HepG2 (cell line): ENCODE measurements around the gene CCDC197. TPM values are rescaled to one million over a fixed set of nuclear protein-coding genes. Genes with fewer than 3 reads are reported as not detected.

Experiments
- ATAC-seq: fragments of 200-7000 bp; cut with Tn5 transposase; 3 replicates; pipeline ENCODE4 v1.9.1; 2020; ENCODE audit warnings: mild to moderate bottlenecking, moderate library complexity
- BruUV-seq: library from RNA; stranded (reverse); fragments of 400-500 nt; replicated peaks from 2 replicates; lab custom pipeline; 2021; lab: Mats Ljungman, UMichigan
- CTCF ChIA-PET: fragments of 300-600 bp; formaldehyde crosslinking; extraction: SDS; loops from one replicate; lab custom pipeline; 2021; ENCODE audit warnings: low total read pairs, inconsistent platforms, low intra/inter-chr PET ratio; lab: Yijun Ruan, JAX
- POLR2A ChIA-PET: fragments of 350-600 bp; sonication (Branson Sonifier 250); formaldehyde crosslinking; loops from one replicate; lab custom pipeline; 2020; ENCODE audit warnings: antibody characterized with exemption, inconsistent platforms; lab: Yijun Ruan, JAX
- DNase-seq: peaks from one replicate; pipeline ENCODE4 v3.0.0-alpha.2; 2015; ENCODE audit warnings: low spot score
- FAIRE-seq: peaks from 3 replicates; lab custom pipeline; 2011; peaks lifted over from hg19 to GRCh38; lab: Jason Lieb, UNC
- H2AFZ ChIP-seq: one replicate; pipeline ENCODE4 v1.6.1; 2011; ENCODE audit warnings: low read length, inconsistent platforms
- H3K27ac ChIP-seq: fragments of 300-600 bp; 3 replicates; pipeline ENCODE4 v1.8.0; 2011; ENCODE audit warnings: mixed run types, mild to moderate bottlenecking, mixed read lengths, low read length, inconsistent platforms; ENCODE audit not compliant: insufficient read depth; ENCODE audit errors: extremely low read length
- H3K27me3 ChIP-seq, 2 experiments: fragments of 200-600 bp in 1 of 2; 2 replicates in 1 of 2; 3 replicates in 1 of 2; pipeline versions ENCODE4 v1.6.0 to v1.8.0; 2011; ENCODE audit warnings: low read length in 2 of 2, mild to moderate bottlenecking in 2 of 2, moderate library complexity in 2 of 2, inconsistent platforms in 1 of 2; ENCODE audit not compliant: insufficient read depth in 2 of 2, control insufficient read depth in 1 of 2
- H3K36me3 ChIP-seq, 2 experiments: fragments of 200-600 bp in 1 of 2; replicated peaks in 1 of 2; 2 replicates in 1 of 2; 3 replicates in 1 of 2; pipeline versions ENCODE4 v1.5.1 to v1.8.0; 2011; ENCODE audit warnings: low read length in 2 of 2, inconsistent platforms in 1 of 2; ENCODE audit not compliant: insufficient read depth in 2 of 2, control insufficient read depth in 1 of 2
- H3K4me1 ChIP-seq: 2 replicates; pipeline ENCODE4 v1.5.1; 2012; ENCODE audit warnings: low read length, inconsistent platforms; ENCODE audit not compliant: insufficient read depth
- H3K4me2 ChIP-seq: 2 replicates; pipeline ENCODE4 v1.6.0; 2011; ENCODE audit warnings: low read depth, low read length, inconsistent platforms
- H3K4me3 ChIP-seq, 3 experiments: fragments of 200-600 bp in 1 of 3; sonication (generic), shearing (Covaris generic) in 1 of 3; replicated peaks in 1 of 3; 2 replicates each; pipeline ENCODE4 v1.5.1; 2011 to 2016; ENCODE audit warnings: low read length in 3 of 3, inconsistent platforms in 2 of 3, low read depth in 2 of 3, mild to moderate bottlenecking in 2 of 3, control low read depth in 1 of 3, mixed read lengths in 1 of 3; ENCODE audit not compliant: insufficient read depth in 1 of 3
- H3K79me2 ChIP-seq: one replicate; pipeline ENCODE4 v1.6.1; 2011; ENCODE audit warnings: low read length, inconsistent platforms; ENCODE audit not compliant: insufficient read depth
- H3K9ac ChIP-seq: 2 replicates; pipeline ENCODE4 v1.6.0; 2011; ENCODE audit warnings: mild to moderate bottlenecking, low read depth, low read length, inconsistent platforms; ENCODE audit not compliant: insufficient read depth
- H3K9me3 ChIP-seq: 2 replicates; pipeline ENCODE4 v1.5.1; 2012; ENCODE audit warnings: mild to moderate bottlenecking, low read length
- H4K20me1 ChIP-seq: 2 replicates; pipeline ENCODE4 v1.6.0; 2011; ENCODE audit warnings: inconsistent platforms, mild to moderate bottlenecking, low read length, moderate library complexity; ENCODE audit not compliant: insufficient read depth
- CEBPB ChIP-seq: IDR thresholded peaks from 2 replicates; pipeline ENCODE4 v1.6.1; 2011; ENCODE audit warnings: low read depth, low read length, improper control_type of control experiment, borderline replicate concordance
- MZF1 ChIP-seq: sonication (generic); formaldehyde crosslinking; IDR thresholded peaks from 2 replicates; pipeline ENCODE4 v1.8.1; 2023; ENCODE audit warnings: mild to moderate bottlenecking, missing genetic modification reagents, borderline replicate concordance
- NFE2L2 ChIP-seq: fragments of 150-350 bp; IDR thresholded peaks from 2 replicates; pipeline ENCODE4 v1.6.1; 2014; ENCODE audit warnings: low read length
- SETDB1 ChIP-seq: sonication (generic); formaldehyde crosslinking; IDR thresholded peaks from 2 replicates; pipeline ENCODE4 v1.5.1; 2020; ENCODE audit warnings: missing genetic modification reagents, mild to moderate bottlenecking, borderline replicate concordance
- ZNF121 ChIP-seq: sonication (generic); formaldehyde crosslinking; IDR thresholded peaks from 2 replicates; pipeline ENCODE4 v1.5.0; 2020; ENCODE audit warnings: mild to moderate bottlenecking, missing genetic modification reagents
- WGBS: methylation state at CpG from one replicate; pipeline ENCODE4 v1.1.6; 2017; ENCODE audit warnings: low lambda C conversion rate; 5-methylcytosine and 5-hydroxymethylcytosine counted together
- in situ Hi-C: cut with HindIII; loops from 2 replicates; pipeline ENCODE4 v1.10.0; 2017; ENCODE audit warnings: low pct_unique_long_range_greater_than_20kb; ENCODE audit not compliant: extremely low pct_ligation_motif_present
- intact Hi-C: fragments of 100-400 bp; cut with micrococcal nuclease; formaldehyde crosslinking; loops from one replicate; pipeline ENCODE4 v1.10.0; 2022; ENCODE audit not compliant: unreplicated experiment
- polyA plus RNA-seq, 8 experiments: library from polyadenylated mRNA; depleted of rRNA in 3 of 8; stranded (reverse) in 7 of 8; unstranded in 1 of 8; fragments of >200 nt; fragmentation: Illumina TruSeq in 4 of 8; extraction: Trizol in 4 of 8; gene quantifications; 2 replicates each; pipeline versions ENCODE4 v1.2.1 to v1.2.3, GENCODE V29; 2011 to 2016; ENCODE audit warnings: low read depth in 4 of 8, missing spikeins in 1 of 8, mixed read lengths in 1 of 8; ENCODE audit not compliant: insufficient read depth in 1 of 8
- total RNA-seq, 5 experiments: library from RNA; depleted of rRNA; stranded (reverse); fragments of >200 nt; fragmentation: Illumina TruSeq; extraction: Trizol; gene quantifications; 2 replicates each; pipeline ENCODE4 v1.2.3, GENCODE V29; 2016; ENCODE audit warnings: low read depth in 1 of 5
- TF ChIP-seq, protein P1 (sequence below): IDR thresholded peaks from 2 replicates; pipeline ENCODE4 v1.6.1; 2016; ENCODE audit warnings: low read depth, control low read depth

Gene CCDC197
- total and polyA plus RNA-seq, 2 of the 13 experiments (the other 11 are each of a cell fraction or from before 2014, with no cell fraction given), result 0.11 to 0.13 TPM

DNA sequence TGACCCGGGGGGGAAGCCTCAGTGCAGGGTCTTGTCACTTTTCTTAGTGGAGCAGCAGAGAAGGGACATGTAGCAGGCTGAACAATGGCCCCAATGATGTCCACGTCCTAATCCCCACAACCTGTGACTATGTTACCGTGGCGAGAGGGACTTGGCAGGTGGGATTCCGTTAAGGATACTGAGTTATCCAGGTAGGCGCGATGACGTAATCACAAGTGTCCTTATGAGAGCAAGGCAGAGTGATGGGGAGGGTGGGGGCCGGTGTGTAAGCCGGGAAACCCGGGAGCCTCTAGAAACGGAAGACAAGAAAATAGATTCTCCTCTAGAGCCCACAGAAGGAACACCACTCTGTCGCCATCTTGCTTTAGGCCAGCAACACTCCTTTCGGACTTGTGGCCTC lies 33.5 kb downstream of the CCDC197 start:
- ChIA-PET CTCF (no interaction called here), POLR2A (no interaction called here)
- ATAC-seq (no peak), DNase-seq (no peak), FAIRE-seq (no peak)
- Histone ChIP-seq H3K27me3 (no peaks in the 10 kb centered on the region), H2AFZ (no peak overlapping the region), H3K4me3 (no peak overlapping the region), H3K4me1 (peaks cover 36% of the 10 kb centered on the region), H3K79me2 (peaks cover 2% of the 10 kb centered on the region), H3K27ac (no peak overlapping the region), H3K4me2 (no peak overlapping the region), H3K9me3 (no peaks in the 10 kb centered on the region), H4K20me1 (no peaks in the 10 kb centered on the region), H3K36me3 (0 out of 5 replicates have a peak, but pooled peaks cover 0 to 3% of the 10 kb centered on the region in 2 experiments), H3K9ac (no peak overlapping the region)
- no TSS peak for BruUV-seq
- WGBS, result 97% methylated on average over 13 of the region's 14 CpGs
- in situ Hi-C loops, result no loop called here
- intact Hi-C loops, result no loop called here
- TF ChIP-seq, protein P1, sequence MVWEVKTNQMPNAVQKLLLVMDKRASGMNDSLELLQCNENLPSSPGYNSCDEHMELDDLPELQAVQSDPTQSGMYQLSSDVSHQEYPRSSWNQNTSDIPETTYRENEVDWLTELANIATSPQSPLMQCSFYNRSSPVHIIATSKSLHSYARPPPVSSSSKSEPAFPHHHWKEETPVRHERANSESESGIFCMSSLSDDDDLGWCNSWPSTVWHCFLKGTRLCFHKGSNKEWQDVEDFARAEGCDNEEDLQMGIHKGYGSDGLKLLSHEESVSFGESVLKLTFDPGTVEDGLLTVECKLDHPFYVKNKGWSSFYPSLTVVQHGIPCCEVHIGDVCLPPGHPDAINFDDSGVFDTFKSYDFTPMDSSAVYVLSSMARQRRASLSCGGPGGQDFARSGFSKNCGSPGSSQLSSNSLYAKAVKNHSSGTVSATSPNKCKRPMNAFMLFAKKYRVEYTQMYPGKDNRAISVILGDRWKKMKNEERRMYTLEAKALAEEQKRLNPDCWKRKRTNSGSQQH (CRISPR knock-in tag), result no peak
- peak; percentile 57; the same call in 1 of the 2 replicates for TF ChIP-seq CEBPB
- no peak for TF ChIP-seq MZF1 (CRISPR knock-in tag)
- TF ChIP-seq NFE2L2, result no peak

DNA sequence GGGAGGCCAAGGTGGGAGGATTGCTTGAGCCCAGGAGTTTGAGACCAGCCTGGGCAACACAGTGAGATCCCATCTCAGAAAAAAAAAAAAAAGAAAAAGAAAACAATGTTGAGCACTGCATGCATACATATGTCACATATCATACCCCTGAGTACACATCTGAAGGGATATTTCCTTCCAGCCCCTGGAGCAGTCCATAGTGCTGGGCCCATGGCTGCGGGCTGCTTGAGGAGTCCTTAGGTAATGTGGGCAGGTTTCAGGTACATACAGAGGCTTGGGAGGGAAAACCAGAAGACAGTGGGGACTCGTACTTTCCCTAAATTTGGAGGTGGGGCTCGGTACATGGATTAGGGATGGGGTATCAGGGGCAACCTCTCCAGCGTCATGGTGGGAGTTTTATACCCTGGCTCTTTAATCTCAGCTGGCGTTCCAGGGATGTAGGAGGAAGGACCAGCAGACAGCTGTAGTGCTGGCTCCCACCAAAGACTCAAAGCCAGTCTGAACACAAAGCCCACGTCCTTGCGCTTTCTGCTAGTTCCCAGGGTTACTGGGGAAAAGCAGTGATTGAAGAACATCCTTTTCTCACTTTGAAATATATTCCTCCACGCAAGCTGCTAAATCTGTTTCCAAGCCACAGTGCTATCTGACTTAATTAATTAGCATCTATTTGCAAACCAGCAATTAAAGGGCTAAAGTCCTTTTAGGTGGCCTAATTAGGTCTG lies 34.2 kb downstream of the CCDC197 start:
- H3K4me1 ChIP-seq, result peaks cover 37% of the 10 kb centered on the region
- FAIRE-seq, result no peak

More for the DNA sequence above, 34.2 kb downstream of the CCDC197 start:
- POLR2A ChIA-PET, result no interaction called here
- H3K4me3 ChIP-seq, result no peak overlapping the region
- H4K20me1 ChIP-seq, result no peaks in the 10 kb centered on the region
- H3K27ac ChIP-seq, result no peak overlapping the region
- intact Hi-C loops, result no loop called here
- H3K9ac ChIP-seq, result no peak overlapping the region
- no peak overlapping the region for H2AFZ ChIP-seq
- no peaks in the 10 kb centered on the region for H3K27me3 ChIP-seq
- TF ChIP-seq ZNF121 (CRISPR knock-in tag) (0 out of 2 replicates have a peak, but pooled peaks have one; percentile 42), SETDB1 (no peak)
- TF ChIP-seq, all 625 proteins: peak for 1
- no TSS peak for BruUV-seq
- Histone ChIP-seq H3K4me2 (no peak overlapping the region), H3K79me2 (peaks cover 2% of the 10 kb centered on the region), H3K36me3 (0 out of 5 replicates have a peak, but pooled peaks cover 0 to 3% of the 10 kb centered on the region in 2 experiments), H3K9me3 (no peaks in the 10 kb centered on the region)
- ATAC-seq (no peak), DNase-seq (no peak)
- in situ Hi-C loops, result no loop called here
- WGBS, result 95% methylated on average over 6 of the region's 8 CpGs
- CTCF ChIA-PET, result no interaction called here
